DMS 273 treated with DMSO at 0.1 percent for 48 hours (cell line): ENCODE data around the gene CTTNBP2.

ENCODE experiments used
- DNase-seq: peaks from one replicate; lab custom pipeline; 2025; lab: John Stamatoyannopoulos, UW

The CTTNBP2 gene

GRCh38 chr7:117790251-117790650 lies 83.0 kb downstream of the CTTNBP2 start:
- DNase-seq: no peak

GRCh38 chr7:117785431-117785830 lies 87.8 kb downstream of the CTTNBP2 start:
- no peak for DNase-seq

DNA sequence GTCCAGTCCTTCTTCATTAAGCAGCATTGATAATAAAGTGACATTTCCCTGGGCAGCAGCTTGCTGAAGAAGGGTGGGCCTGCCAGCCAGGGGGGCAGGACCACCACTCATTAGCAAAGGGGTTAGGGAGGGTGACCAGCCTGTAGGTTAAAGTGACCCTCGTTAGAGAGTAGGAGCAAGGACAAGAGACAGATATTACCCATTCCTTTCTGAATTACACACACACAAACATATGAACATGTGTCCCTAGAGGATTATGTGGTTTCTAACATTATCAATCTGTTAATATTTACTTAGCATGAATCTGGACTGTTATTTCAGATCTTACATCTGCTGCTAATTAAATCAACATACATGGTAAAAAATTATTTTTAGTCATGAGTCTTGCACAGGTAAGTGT lies 88.9 kb downstream of the CTTNBP2 start:
- no peak for DNase-seq

DNA sequence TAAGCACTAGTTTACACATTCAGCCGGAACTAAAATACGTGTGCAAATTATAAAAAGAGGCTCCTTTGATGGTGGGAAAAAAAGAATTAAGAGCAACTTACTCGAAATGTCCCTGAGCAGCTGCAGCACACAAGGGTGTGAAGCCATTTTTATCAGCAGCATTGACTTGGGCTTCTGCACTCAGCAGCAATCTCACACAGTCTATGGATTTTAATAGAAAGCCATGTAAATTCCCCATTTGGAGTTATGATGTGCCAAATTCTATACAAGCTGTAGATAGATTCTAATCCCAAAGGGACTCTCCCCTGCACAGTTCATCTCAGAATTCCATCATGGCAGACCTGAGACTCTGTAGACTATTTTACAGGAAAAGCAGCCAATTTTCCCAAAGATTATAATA lies 90.5 kb downstream of the CTTNBP2 start:
- DNase-seq: no peak

- DNase-seq: no peak
Observed at GRCh38 chr7:117781707-117782106, 91.5 kb downstream of the CTTNBP2 start.

DNA sequence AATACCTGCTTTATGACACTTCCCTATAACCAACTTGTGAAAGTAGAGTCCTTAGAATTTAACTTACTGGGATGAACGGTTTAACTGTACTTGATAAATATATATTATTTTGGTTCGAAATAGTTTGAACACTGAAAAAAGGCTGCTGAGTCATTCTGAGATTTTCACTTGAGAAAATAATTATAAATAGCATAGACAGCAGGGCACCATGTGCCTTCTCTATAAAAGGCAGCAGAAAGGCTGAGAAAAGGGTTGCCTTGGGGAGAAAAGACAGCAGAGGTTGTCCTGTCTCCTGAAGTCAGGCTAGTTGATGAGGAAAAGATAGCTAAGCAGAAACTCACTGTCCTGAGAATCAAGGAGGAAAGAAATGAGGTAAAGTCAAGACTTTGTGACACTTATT lies 92.4 kb downstream of the CTTNBP2 start:
- no peak for DNase-seq

GRCh38 chr7:117777335-117778142 lies 95.7 kb downstream of the CTTNBP2 start:
- DNase-seq: no peak

DNA sequence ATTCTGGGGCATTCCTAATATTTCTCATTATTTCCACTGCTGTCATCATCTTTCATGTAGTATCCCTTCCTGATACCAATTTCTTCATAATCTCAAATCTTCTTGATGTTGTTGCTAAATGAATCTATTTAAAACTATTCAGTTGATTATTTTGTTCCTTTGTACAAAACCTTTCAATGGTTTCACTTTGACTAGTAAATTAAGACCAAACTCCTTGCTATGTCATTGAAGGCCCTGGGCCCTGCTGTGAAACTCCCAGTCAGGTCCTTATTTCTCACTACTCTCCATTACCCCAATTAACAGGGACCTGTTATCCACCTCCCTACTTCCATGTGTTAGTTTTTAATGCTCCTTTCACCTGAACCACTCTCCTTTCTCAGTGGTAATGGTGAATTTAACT lies 97.0 kb downstream of the CTTNBP2 start:
- DNase-seq: no peak

DNA sequence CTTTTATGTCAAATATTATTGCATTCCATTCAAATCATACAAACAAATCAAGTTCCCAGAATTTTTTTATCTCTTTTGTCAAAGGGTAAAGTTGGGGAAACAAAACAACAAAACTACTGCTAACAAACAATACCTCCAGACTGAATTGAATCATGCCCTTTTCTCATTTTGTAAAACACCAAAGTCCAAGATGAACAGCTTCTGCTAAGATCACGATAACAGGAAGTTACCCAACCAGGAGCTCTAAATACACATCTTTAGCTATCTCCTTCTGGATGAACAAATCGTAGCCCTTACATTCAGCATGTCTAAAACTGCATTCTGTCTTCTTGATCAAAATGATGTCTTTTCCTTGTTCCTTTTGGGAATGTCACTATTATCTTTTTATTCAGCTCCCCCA lies 97.4 kb downstream of the CTTNBP2 start:
- no peak for DNase-seq

- DNase-seq: no peak
Observed at GRCh38 chr7:117774943-117775342, 98.3 kb downstream of the CTTNBP2 start.

DNA sequence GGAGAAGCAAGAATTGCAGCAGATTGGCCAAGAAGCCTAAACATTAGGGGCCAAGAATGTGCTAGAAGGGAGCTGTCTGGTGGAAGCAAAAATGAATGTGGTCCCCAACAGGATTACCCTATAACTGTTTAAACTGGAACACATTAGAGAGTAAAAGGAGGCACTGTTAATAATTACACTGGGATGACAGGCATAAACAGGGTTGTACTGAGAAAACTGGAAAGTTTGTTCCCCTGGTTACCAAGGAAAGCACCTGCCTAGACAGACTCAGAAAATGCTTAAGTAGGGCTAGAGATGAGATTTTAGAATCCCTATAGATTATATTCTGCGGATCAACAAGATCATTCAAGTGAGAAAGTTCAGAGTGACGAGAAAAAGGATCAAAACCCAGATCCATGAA lies 100.8 kb downstream of the CTTNBP2 start:
- no peak for DNase-seq

DNA sequence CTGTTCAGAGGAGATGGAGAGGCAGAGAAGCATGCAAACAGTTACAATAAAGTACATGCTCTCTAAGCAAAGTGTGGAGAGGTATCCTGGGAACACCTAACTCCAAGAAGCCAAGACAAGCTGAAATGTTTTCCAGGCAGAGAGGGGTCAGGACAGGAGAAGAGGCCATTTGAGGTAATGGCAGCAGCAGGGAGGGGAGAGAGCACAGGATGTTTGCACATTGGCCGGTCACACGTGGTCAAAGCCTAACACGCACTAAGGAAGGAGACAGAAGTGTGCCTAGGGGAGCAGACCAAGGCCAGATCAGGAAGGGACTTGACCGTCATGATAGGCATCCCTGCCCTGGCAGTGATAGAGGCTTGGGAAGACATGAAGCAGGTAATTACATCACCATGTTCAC lies 101.5 kb downstream of the CTTNBP2 start:
- no peak for DNase-seq

DNA sequence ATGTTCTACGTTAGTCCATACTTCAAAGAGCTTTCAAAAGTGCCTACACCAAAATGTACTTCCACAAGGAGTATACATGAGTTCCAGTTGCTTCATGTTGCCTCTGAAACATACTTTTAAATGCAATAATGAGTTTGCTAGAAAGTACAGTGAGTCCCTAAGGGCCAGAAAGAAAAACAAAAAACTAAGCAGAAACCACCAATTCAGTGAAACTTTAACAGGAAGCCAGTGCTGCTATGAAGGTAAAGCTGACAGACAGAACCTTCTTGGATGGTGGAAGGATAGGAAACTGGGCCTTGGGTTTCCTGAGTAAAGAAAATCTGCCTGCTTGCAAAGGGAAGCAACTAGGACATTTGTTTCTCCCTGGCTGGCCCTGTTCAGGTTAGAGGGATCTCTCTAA lies 104.2 kb downstream of the CTTNBP2 start:
- DNase-seq: no peak

DNA sequence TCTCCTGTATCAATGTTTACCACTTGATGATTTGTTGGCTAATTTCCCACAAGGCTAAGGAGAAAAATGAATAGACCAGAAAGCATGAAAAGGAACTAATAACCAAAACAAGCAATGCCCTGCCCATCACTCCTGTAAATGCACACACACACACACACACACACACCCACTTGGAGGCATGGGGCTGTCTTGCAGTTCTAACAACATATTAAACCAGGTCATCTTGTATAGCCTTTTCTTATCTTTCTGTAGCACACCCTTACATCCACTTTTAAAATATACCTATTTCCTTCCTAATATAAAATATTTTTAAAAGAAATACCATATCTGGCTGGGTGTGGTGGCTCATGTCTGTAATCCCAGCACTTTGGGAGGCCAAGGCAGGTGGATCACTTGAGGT lies 105.3 kb downstream of the CTTNBP2 start:
- DNase-seq: no peak

- no peak for DNase-seq
Observed at GRCh38 chr7:117766913-117767312, 106.3 kb downstream of the CTTNBP2 start.

- no peak for DNase-seq
Observed at GRCh38 chr7:117764031-117764430, 109.2 kb downstream of the CTTNBP2 start.

GRCh38 chr7:117762055-117762454 lies 111.2 kb downstream of the CTTNBP2 start:
- DNase-seq: no peak

DNA sequence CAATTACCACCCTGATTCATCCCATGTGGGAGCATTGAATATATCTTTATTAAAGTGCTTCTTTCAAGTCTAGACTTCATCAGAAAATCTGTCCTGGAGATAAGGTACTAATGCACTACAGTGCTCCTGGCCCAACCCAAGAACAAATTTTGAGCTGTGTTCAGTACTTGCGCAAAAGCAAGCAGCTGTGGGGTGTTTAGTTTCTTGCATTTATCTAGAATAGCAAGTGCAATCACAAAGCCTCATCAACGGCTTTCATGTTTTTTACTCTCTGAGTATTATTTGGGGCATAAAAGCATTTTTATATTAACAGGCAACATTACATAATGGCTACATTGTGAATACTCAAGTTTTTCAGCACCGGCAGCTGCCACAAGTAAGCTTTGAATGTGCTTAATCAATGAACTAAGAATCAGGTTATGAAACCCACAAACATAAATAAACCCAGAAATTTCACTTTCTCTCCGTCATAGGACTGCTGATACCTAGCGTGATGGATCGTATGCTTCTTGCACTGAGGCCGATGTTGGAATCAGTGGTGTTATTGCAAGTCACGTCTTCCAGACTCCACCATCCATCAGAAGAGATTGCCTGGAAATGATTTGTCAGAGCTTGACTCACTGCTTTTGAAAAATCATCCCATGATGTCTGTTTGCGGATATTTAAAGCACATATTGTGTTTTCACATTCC lies 113.1 kb downstream of the CTTNBP2 start:
- DNase-seq: no peak

GRCh38 chr7:117757440-117757839 lies 115.8 kb downstream of the CTTNBP2 start:
- no peak for DNase-seq

- DNase-seq: no peak
Observed at GRCh38 chr7:117756586-117757085, 116.6 kb downstream of the CTTNBP2 start.

DNA sequence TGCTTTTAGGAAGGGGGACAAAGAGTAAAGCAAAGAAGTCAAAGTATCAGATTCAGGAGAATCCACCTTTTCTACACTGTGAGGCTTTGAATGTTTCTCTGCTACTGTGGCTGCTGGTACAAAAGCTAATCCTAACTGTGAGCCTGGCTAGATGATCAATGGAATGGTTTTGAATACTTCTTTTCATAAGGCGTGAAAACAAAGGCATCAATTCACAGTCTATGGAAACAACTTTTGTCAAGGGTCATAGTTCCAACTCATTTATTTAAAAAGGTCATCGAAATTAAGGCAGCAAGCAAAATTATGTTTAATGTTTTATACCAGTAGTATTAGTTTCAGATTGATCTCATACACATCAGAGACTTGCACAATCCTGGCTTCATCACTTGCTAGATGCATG lies 118.1 kb downstream of the CTTNBP2 start:
- DNase-seq: no peak

- no peak for DNase-seq
Observed at GRCh38 chr7:117751775-117752174, 121.5 kb downstream of the CTTNBP2 start.
